Kidney glomerular epithelial cell (primary cell): ENCODE results near the gene CCL20.
"Not testable (repeated sequence)": the region's sequence is repeated elsewhere in the genome, so short reads cannot be mapped to it uniquely, and the experiment has no call there.

ENCODE experiments used
- DNase-seq: peaks from one replicate; lab custom pipeline; 2025; lab: John Stamatoyannopoulos, UW

Gene CCL20

GRCh38 chr2:227834916-227835650, 21.4 kb downstream of the CCL20 start:
- no peak for DNase-seq

- not testable (repeated sequence) for DNase-seq
Observed at GRCh38 chr2:227839339-227840129, 25.9 kb downstream of the CCL20 start.

- DNase-seq, result no peak
Observed at GRCh38 chr2:227846831-227847230, 33.2 kb downstream of the CCL20 start.

GRCh38 chr2:227848146-227848545, 34.5 kb downstream of the CCL20 start:
- no peak for DNase-seq

- DNase-seq, result peak; percentile 50
Observed at GRCh38 chr2:227848586-227848985, 34.9 kb downstream of the CCL20 start.

GRCh38 chr2:227849906-227850305, 36.3 kb downstream of the CCL20 start:
- peak; percentile 31 for DNase-seq

- peak; percentile 99 for DNase-seq
Observed at GRCh38 chr2:227853204-227853629, 39.6 kb downstream of the CCL20 start.

GRCh38 chr2:227853765-227854271, 40.2 kb downstream of the CCL20 start:
- DNase-seq, result peak; percentile 85

GRCh38 chr2:227855440-227855839, 41.8 kb downstream of the CCL20 start:
- DNase-seq, result no peak

- DNase-seq, result no peak
Observed at GRCh38 chr2:227856697-227857096, 43.1 kb downstream of the CCL20 start.

GRCh38 chr2:227860221-227860641, 46.6 kb downstream of the CCL20 start:
- no peak for DNase-seq

GRCh38 chr2:227861011-227861410, 47.4 kb downstream of the CCL20 start:
- no peak for DNase-seq

GRCh38 chr2:227862227-227862740, 48.6 kb downstream of the CCL20 start:
- peak; percentile 35 for DNase-seq

GRCh38 chr2:227862741-227863588, 49.3 kb downstream of the CCL20 start:
- peak; percentile 94 for DNase-seq

GRCh38 chr2:227864161-227864756, 50.6 kb downstream of the CCL20 start:
- no peak for DNase-seq

- no peak for DNase-seq
Observed at GRCh38 chr2:227865291-227865690, 51.6 kb downstream of the CCL20 start.
